Left renal cortex interstitium (tissue), 4 donors: ENCODE results near the gene SLK. TPM values are rescaled to one million over a fixed set of nuclear protein-coding genes. Genes with fewer than 3 reads are reported as not detected.

Experiments used
- DNase-seq, 4 donors: peaks; one replicate each; pipeline ENCODE4 v3.0.0-alpha.2; 2013; ENCODE audit warnings: low read depth in 4 of 4, low spot score in 2 of 4, missing footprints in 1 of 4
- polyA plus RNA-seq, 4 donors: library from polyadenylated mRNA; unstranded; fragments of 120-200 nt; gene quantifications; one replicate each; pipeline ENCODE4 v1.2.1, GENCODE V29; 2013; ENCODE audit not compliant: insufficient read length in 4 of 4

Gene SLK
- polyA plus RNA-seq, 4 donors, result 56.6 to 69.0 (median 62.6) TPM

- DNase-seq, result no peak
Observed at GRCh38 chr10:104031631-104032030, 64.7 kb downstream of the SLK start.

- no peak for DNase-seq
Observed at GRCh38 chr10:104032144-104032775, 65.3 kb downstream of the SLK start.

GRCh38 chr10:104033401-104033930, 66.5 kb downstream of the SLK start:
- no peak for DNase-seq

- DNase-seq, result no peak
Observed at GRCh38 chr10:104033966-104034365, 67.0 kb downstream of the SLK start.

- DNase-seq, result no peak
Observed at GRCh38 chr10:104034401-104035193, 67.7 kb downstream of the SLK start.

GRCh38 chr10:104035194-104036068, 68.5 kb downstream of the SLK start:
- no peak for DNase-seq

- no peak for DNase-seq
Observed at GRCh38 chr10:104036069-104036384, 69.1 kb downstream of the SLK start.

- DNase-seq, result no peak
Observed at GRCh38 chr10:104036518-104037260, 69.7 kb downstream of the SLK start.

GRCh38 chr10:104037261-104037951, 70.5 kb downstream of the SLK start:
- DNase-seq, result no peak

GRCh38 chr10:104038537-104038936, 71.6 kb downstream of the SLK start:
- no peak for DNase-seq

GRCh38 chr10:104038958-104039752, 72.2 kb downstream of the SLK start:
- no peak for DNase-seq

- DNase-seq, result no peak
Observed at GRCh38 chr10:104040382-104040781, 73.4 kb downstream of the SLK start.

GRCh38 chr10:104040862-104041789, 74.2 kb downstream of the SLK start:
- no peak for DNase-seq

- no peak for DNase-seq
Observed at GRCh38 chr10:104041891-104042535, 75.1 kb downstream of the SLK start.

GRCh38 chr10:104043185-104043830, 76.4 kb downstream of the SLK start:
- DNase-seq, result no peak

GRCh38 chr10:104043854-104044253, 76.9 kb downstream of the SLK start:
- DNase-seq, result no peak
